ENCODE measurements around the gene TCF7L2.
A peak's percentile ranks its signal among the peaks of the same experiment; 100 is the strongest.

The TCF7L2 gene

GRCh38 chr10:112949875-112950507 lies at the start of gene TCF7L2:
TSS of gene TCF7L2 (plus strand) at chr10:112950247. CDS start at chr10:112950757, 510 bp downstream.
- no peaks in the 10 kb centered on the region for H3K9me3 ChIP-seq
- intact Hi-C loops (cut with DNase I; ENCODE audit: low total_unique reads) = loop anchor here (10.0 kb wide), 3 partner anchors 75 to 435 kb away; no protein-coding TSS in a partner anchor
- no peaks in the 10 kb centered on the region for H3K36me3 ChIP-seq
- TF ChIP-seq CTCF (IDR thresholded peaks at IDR 0.05) = no peak
- peak within 1 kb of the TSS; percentile 95 to 96 for H3K27ac ChIP-seq
- H3K27me3 ChIP-seq = no peaks in the 10 kb centered on the region
- peak within 1 kb of the TSS; percentile 75 to 85 for H3K4me3 ChIP-seq
- H3K4me1 ChIP-seq = peaks cover 0 to 56% (median 27%) of the 10 kb centered on the region in 4 donors
- peak; percentile 98 to 99 for DNase-seq

GRCh38 chr10:112902730-112903129 lies 47.3 kb upstream of the TCF7L2 start:
- intact Hi-C loops (cut with DNase I; ENCODE audit: low total_unique reads) = no loop called here
- DNase-seq = no peak
- no peaks in the 10 kb centered on the region for H3K9me3 ChIP-seq

GRCh38 chr10:112904000-112904399 lies 46.0 kb upstream of the TCF7L2 start:
- TF ChIP-seq CTCF (IDR thresholded peaks at IDR 0.05) = no peak
- intact Hi-C loops (cut with DNase I; ENCODE audit: low total_unique reads) = no loop called here
- Histone ChIP-seq H3K27me3 (no peaks in the 10 kb centered on the region), H3K27ac (no peak overlapping the region), H3K9me3 (no peaks in the 10 kb centered on the region), H3K4me3 (no peak overlapping the region), H3K36me3 (no peaks in the 10 kb centered on the region), H3K4me1 (no peaks in the 10 kb centered on the region)
- no peak for DNase-seq

More at GRCh38 chr10:112902730-112903129, 47.3 kb upstream of the TCF7L2 start:
- peaks cover 0 to 5% (median 0%) of the 10 kb centered on the region in 4 donors for H3K4me1 ChIP-seq
- H3K27me3 ChIP-seq = no peaks in the 10 kb centered on the region
- no peak overlapping the region for H3K27ac ChIP-seq
- H3K36me3 ChIP-seq = no peaks in the 10 kb centered on the region
- H3K4me3 ChIP-seq = no peak overlapping the region
- no peak for TF ChIP-seq CTCF (IDR thresholded peaks at IDR 0.05)

- no peak for TF ChIP-seq CTCF (IDR thresholded peaks at IDR 0.05)
- H3K4me1 ChIP-seq = no peaks in the 10 kb centered on the region
- H3K4me3 ChIP-seq = no peak overlapping the region
- no peaks in the 10 kb centered on the region for H3K27me3 ChIP-seq
- peak; percentile 26 to 65 for DNase-seq
- H3K36me3 ChIP-seq = no peaks in the 10 kb centered on the region
- peak overlapping the region in 1 of 2 donors; percentile 41 for H3K27ac ChIP-seq
- no peaks in the 10 kb centered on the region for H3K9me3 ChIP-seq
- intact Hi-C loops (cut with DNase I; ENCODE audit: low total_unique reads) = no loop called here
These were observed 43.1 kb upstream of the TCF7L2 start for GRCh38 chr10:112906945-112907344.

- no peaks in the 10 kb centered on the region for H3K36me3 ChIP-seq
- no peak for TF ChIP-seq CTCF (IDR thresholded peaks at IDR 0.05)
- H3K4me3 ChIP-seq = no peak overlapping the region
- DNase-seq = no peak
- H3K27ac ChIP-seq = no peak overlapping the region
- intact Hi-C loops (cut with DNase I; ENCODE audit: low total_unique reads) = no loop called here
- no peaks in the 10 kb centered on the region for H3K27me3 ChIP-seq
- no peaks in the 10 kb centered on the region for H3K4me1 ChIP-seq
- H3K9me3 ChIP-seq = no peaks in the 10 kb centered on the region
These were observed 42.2 kb upstream of the TCF7L2 start for GRCh38 chr10:112907893-112908292.
